Neural progenitor cell (in vitro differentiated cells): ENCODE measurements around the gene IFNGR2.

Experiments
- EZH2 ChIP-seq: fragments of 200-600 bp; sonication (generic); IDR thresholded peaks from 2 replicates; pipeline ENCODE4 v1.6.1; 2017; ENCODE audit warnings: antibody characterized with exemption, mild to moderate bottlenecking, moderate library complexity
- TF ChIP-seq, protein P1 (sequence below): fragments of 200-600 bp; sonication (generic); IDR thresholded peaks from 2 replicates; pipeline ENCODE4 v1.5.1; 2017; ENCODE audit warnings: antibody characterized with exemption, mild to moderate bottlenecking

DNA sequence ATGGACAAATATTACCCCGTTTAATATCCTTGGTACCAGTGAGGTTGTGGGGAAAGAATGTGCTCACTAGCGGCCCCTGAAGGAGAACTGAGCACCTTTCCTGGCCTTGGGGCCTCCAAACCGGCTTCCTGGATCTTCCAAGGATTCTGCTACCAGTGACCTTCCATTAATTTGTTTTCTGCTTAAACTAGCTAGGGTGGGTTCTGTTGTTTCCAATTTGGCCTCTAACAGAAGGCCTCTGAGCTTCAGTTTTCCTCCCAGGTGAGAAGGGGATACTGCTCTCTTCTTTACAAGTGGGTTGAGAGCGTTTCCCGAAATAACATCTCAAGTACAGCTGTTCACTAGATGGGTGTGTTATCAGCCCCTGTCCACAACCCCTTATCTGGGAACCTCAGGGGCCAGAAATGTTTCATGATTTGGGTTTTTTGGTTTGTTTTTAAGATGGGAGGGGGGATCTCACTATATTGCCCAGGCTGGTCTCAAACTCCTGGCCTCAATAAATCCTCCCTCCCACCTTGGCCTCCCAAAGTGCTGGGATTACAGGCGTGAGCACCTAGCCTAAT is 16.9 kb upstream of the IFNGR2 start:
- TF ChIP-seq, protein P1, sequence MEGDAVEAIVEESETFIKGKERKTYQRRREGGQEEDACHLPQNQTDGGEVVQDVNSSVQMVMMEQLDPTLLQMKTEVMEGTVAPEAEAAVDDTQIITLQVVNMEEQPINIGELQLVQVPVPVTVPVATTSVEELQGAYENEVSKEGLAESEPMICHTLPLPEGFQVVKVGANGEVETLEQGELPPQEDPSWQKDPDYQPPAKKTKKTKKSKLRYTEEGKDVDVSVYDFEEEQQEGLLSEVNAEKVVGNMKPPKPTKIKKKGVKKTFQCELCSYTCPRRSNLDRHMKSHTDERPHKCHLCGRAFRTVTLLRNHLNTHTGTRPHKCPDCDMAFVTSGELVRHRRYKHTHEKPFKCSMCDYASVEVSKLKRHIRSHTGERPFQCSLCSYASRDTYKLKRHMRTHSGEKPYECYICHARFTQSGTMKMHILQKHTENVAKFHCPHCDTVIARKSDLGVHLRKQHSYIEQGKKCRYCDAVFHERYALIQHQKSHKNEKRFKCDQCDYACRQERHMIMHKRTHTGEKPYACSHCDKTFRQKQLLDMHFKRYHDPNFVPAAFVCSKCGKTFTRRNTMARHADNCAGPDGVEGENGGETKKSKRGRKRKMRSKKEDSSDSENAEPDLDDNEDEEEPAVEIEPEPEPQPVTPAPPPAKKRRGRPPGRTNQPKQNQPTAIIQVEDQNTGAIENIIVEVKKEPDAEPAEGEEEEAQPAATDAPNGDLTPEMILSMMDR: peak; percentile 47
- no peak for TF ChIP-seq EZH2
